Fibroblast of mammary gland (primary cell): ENCODE measurements around the gene BCL11B.

Experiments
- DNase-seq: peaks from one replicate; pipeline ENCODE4 v3.0.0-alpha.2; 2010; ENCODE audit warnings: low read depth
- H3K4me3 ChIP-seq: 2 replicates; pipeline ENCODE4 v1.5.1; 2011; ENCODE audit warnings: low read depth, mild to moderate bottlenecking, low read length, moderate library complexity; ENCODE audit not compliant: control insufficient read depth
- CTCF ChIP-seq: conservative IDR thresholded peaks from 2 replicates; pipeline ENCODE4 v1.5.1; 2011; ENCODE audit warnings: low read depth, low read length, inconsistent platforms; ENCODE audit not compliant: control insufficient read depth, insufficient read depth

BCL11B gene

GRCh38 chr14:99208318-99208717 is 63.7 kb downstream of the BCL11B start:
- no peak overlapping the region for H3K4me3 ChIP-seq
- no peak for DNase-seq
- no peak for TF ChIP-seq CTCF

- H3K4me3 ChIP-seq = no peak overlapping the region
- DNase-seq = no peak
- no peak for TF ChIP-seq CTCF
Measured at GRCh38 chr14:99207456-99207855, 64.5 kb downstream of the BCL11B start.

- H3K4me3 ChIP-seq = no peak overlapping the region
- DNase-seq = no peak
- TF ChIP-seq CTCF = no peak
Measured at GRCh38 chr14:99206090-99206489, 65.9 kb downstream of the BCL11B start.

GRCh38 chr14:99205086-99205688 is 66.8 kb downstream of the BCL11B start:
- no peak for DNase-seq
- no peak overlapping the region for H3K4me3 ChIP-seq
- TF ChIP-seq CTCF = no peak

- TF ChIP-seq CTCF = no peak
- DNase-seq = no peak
- H3K4me3 ChIP-seq = no peak overlapping the region
Measured at GRCh38 chr14:99203801-99204200, 68.2 kb downstream of the BCL11B start.

GRCh38 chr14:99203080-99203479 is 68.9 kb downstream of the BCL11B start:
- no peak for TF ChIP-seq CTCF
- no peak for DNase-seq
- no peak overlapping the region for H3K4me3 ChIP-seq

- no peak for DNase-seq
- TF ChIP-seq CTCF = no peak
- no peak overlapping the region for H3K4me3 ChIP-seq
Measured at GRCh38 chr14:99202516-99202915, 69.5 kb downstream of the BCL11B start.
